SK-N-SH treated with all-trans-retinoic acid at 6 μM for 48 hours (cell line): ENCODE data around the gene RNF133.

Experiments used
- BACH2 ChIP-seq: fragments of 250-450 bp; sonication (Bioruptor Pico); IDR thresholded peaks from 2 replicates; pipeline ENCODE4 v1.9.0; 2021; ENCODE audit warnings: mild to moderate bottlenecking, borderline replicate concordance
- TCF4 ChIP-seq: fragments of 250-450 bp; sonication (Bioruptor Pico); IDR thresholded peaks from 2 replicates; pipeline ENCODE4 v1.8.0; 2021; ENCODE audit warnings: mild to moderate bottlenecking, moderate library complexity, borderline replicate concordance
- TOX ChIP-seq: fragments of 250-450 bp; sonication (Bioruptor Pico); IDR thresholded peaks from 2 replicates; pipeline ENCODE4 v1.8.0; 2021; ENCODE audit warnings: mild to moderate bottlenecking, moderate library complexity, borderline replicate concordance
- TF ChIP-seq, protein P1 (sequence below): fragments of 250-450 bp; sonication (Bioruptor Pico); IDR thresholded peaks from 2 replicates; pipeline ENCODE4 v1.5.0; 2020; ENCODE audit warnings: mild to moderate bottlenecking, moderate library complexity
- TF ChIP-seq, protein P2 (sequence below): fragments of 250-450 bp; sonication (Bioruptor Pico); IDR thresholded peaks from 2 replicates; pipeline ENCODE4 v1.5.1; 2020; ENCODE audit warnings: low read depth, mild to moderate bottlenecking, moderate library complexity

DNA sequence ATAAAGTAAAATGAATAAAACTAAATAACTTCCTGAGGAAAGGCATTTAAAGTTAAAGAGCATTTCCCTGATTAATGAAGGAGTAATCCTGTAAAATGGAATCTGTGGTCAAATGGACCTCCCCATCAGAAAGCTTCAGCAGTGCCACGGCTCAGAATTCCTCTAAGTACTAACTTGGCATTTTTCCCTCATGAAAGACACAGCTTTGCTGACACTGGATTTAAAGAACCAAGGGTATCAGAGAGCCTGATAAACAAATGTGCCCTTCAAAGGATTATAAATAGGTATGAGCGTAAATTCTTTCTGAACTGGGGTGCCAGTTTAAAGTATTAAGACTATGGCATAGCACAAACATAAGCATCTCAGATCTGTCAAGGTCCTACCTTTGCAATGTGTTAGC, 28.0 kb upstream of the RNF133 start:
- TF ChIP-seq, protein P1, sequence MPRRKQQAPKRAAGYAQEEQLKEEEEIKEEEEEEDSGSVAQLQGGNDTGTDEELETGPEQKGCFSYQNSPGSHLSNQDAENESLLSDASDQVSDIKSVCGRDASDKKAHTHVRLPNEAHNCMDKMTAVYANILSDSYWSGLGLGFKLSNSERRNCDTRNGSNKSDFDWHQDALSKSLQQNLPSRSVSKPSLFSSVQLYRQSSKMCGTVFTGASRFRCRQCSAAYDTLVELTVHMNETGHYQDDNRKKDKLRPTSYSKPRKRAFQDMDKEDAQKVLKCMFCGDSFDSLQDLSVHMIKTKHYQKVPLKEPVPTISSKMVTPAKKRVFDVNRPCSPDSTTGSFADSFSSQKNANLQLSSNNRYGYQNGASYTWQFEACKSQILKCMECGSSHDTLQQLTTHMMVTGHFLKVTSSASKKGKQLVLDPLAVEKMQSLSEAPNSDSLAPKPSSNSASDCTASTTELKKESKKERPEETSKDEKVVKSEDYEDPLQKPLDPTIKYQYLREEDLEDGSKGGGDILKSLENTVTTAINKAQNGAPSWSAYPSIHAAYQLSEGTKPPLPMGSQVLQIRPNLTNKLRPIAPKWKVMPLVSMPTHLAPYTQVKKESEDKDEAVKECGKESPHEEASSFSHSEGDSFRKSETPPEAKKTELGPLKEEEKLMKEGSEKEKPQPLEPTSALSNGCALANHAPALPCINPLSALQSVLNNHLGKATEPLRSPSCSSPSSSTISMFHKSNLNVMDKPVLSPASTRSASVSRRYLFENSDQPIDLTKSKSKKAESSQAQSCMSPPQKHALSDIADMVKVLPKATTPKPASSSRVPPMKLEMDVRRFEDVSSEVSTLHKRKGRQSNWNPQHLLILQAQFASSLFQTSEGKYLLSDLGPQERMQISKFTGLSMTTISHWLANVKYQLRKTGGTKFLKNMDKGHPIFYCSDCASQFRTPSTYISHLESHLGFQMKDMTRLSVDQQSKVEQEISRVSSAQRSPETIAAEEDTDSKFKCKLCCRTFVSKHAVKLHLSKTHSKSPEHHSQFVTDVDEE: no peak
- no peak for TF ChIP-seq TCF4 (CRISPR knock-in tag)
- no peak for TF ChIP-seq TOX (CRISPR knock-in tag)
- TF ChIP-seq, protein P2, sequence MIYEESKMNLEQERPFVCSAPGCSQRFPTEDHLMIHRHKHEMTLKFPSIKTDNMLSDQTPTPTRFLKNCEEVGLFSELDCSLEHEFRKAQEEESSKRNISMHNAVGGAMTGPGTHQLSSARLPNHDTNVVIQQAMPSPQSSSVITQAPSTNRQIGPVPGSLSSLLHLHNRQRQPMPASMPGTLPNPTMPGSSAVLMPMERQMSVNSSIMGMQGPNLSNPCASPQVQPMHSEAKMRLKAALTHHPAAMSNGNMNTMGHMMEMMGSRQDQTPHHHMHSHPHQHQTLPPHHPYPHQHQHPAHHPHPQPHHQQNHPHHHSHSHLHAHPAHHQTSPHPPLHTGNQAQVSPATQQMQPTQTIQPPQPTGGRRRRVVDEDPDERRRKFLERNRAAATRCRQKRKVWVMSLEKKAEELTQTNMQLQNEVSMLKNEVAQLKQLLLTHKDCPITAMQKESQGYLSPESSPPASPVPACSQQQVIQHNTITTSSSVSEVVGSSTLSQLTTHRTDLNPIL (CRISPR knock-in tag): no peak
- TF ChIP-seq BACH2: no peak
